GM18505 (cell line): Measurements from ENCODE around the gene SLC19A2.
"Not testable (repeated sequence)": the region's sequence is repeated elsewhere in the genome, so short reads cannot be mapped to it uniquely, and the experiment has no call there.

Experiments used
- ATAC-seq: cut with Tn5 transposase; IDR thresholded peaks from one replicate; pipeline ENCODE4 v1.9.1; 2021; ENCODE audit not compliant: unreplicated experiment
- POLR2A ChIP-seq: IDR thresholded peaks from 4 replicates; pipeline ENCODE4 v1.6.1; 2011; ENCODE audit warnings: borderline replicate concordance; ENCODE audit not compliant: insufficient read depth, insufficient read length; ENCODE audit errors: extremely low read depth

Gene SLC19A2, protein sequence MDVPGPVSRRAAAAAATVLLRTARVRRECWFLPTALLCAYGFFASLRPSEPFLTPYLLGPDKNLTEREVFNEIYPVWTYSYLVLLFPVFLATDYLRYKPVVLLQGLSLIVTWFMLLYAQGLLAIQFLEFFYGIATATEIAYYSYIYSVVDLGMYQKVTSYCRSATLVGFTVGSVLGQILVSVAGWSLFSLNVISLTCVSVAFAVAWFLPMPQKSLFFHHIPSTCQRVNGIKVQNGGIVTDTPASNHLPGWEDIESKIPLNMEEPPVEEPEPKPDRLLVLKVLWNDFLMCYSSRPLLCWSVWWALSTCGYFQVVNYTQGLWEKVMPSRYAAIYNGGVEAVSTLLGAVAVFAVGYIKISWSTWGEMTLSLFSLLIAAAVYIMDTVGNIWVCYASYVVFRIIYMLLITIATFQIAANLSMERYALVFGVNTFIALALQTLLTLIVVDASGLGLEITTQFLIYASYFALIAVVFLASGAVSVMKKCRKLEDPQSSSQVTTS

DNA sequence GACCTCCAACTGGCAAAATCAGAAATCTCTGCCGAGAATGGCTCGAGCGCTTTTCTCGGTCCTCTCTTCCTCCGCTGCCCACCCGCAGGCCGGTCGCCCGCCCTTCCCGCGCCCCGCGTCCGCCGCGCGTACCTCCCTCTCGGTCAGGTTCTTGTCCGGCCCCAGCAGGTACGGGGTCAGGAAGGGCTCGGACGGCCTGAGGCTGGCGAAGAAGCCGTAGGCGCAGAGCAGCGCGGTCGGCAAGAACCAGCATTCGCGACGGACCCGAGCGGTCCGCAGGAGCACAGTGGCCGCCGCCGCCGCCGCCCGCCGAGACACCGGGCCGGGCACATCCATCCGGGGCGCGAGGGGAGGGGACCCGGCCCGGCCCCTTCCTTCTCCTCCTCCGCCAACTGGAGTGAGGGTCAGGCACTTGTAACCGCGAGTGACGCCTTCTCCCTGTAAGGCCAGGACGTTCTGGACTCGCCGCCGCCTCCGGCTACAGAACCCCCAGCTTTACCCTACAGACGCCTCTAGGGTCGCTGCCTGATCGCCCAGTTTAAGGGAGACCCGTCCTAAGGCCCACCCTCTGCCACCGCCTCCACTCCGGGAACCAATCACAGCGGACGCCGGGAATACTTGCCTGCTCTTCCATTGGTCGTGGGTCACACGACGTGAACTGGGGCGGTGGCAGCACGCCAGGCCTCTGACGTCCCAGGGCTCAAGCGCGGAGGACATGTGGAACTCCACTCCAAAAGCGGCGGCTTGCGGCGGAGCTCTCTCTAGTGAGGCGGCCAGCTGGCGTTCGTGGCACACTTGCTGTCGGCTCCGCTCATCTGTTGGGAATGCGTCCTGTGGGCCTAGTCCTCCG is at the start of gene SLC19A2:
SLC19A2 (minus strand) TSS at position 514 of the 850 bp plus-strand sequence; CDS start at position 336, 178 bp downstream.
- ATAC-seq: peak; percentile 98
- peak; percentile 88 for TF ChIP-seq POLR2A

DNA sequence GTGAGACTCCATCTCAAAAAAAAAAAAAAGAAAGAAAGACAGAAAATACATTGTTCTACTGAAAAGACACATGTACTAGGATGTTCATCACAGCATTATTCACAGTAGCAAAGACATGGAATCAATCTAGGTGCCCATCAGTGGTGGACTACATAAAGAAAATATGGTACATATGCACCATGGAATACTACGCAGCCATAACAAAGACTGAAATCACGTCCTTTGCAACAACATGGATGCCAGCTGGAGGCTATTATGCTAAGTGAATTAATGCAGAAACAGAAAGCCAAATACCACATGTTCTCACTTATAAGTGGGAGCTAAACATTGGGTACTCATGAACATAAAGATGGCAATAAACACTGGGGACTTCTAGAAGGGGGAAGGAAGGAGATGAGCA is 48.9 kb upstream of the SLC19A2 start:
- TF ChIP-seq POLR2A: no peak
- ATAC-seq: no peak

DNA sequence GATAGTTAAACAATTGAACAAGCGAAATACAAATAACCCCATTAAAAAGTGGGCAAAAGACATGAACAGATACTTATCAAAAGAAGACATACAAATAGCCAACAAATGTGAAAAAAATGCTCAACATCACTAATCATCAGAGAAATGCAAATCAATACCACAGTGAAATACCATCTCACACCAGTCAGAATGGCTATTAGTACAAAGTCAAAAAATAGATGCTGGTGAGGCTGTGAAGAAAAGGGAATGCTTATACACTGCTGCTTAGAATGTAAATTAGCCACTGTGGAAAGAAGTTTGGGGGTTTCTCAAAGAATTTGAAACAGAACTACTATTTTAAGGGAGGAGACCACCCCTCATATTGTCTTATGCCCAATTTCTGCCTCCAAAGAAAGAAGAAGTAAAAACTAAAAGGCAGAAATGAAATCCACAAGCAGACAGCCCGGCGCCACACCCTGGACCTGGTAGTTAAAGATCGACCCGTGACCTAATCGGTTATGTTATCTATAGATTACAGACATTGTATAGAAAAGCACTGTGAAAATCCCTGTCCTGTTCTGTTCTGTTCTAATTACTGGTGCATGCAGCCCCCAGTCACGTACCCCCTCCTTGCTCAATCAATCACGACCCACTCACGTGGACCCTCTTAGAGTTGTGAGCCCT is 47.9 kb upstream of the SLC19A2 start:
- ATAC-seq: not testable (repeated sequence)

DNA sequence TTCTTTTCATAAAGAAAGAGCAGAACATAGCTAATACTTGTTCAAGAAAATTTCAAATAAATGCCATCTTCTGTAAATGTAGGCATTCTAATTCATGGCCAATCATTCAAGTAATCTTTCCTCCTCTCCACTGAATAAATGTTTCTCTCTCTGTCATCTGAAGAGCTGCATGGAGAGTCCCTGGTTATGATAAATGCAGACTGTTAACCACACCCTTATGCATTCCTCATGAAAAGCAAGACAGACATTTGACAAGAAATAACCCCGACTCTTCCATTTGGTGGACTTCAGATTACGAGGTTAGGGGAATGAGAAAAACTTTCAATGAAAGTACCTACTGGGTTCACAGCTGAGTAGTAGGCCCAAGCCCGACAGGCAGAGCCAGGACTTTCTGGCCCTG is 44.7 kb upstream of the SLC19A2 start:
- ATAC-seq: no peak
- TF ChIP-seq POLR2A: no peak

DNA sequence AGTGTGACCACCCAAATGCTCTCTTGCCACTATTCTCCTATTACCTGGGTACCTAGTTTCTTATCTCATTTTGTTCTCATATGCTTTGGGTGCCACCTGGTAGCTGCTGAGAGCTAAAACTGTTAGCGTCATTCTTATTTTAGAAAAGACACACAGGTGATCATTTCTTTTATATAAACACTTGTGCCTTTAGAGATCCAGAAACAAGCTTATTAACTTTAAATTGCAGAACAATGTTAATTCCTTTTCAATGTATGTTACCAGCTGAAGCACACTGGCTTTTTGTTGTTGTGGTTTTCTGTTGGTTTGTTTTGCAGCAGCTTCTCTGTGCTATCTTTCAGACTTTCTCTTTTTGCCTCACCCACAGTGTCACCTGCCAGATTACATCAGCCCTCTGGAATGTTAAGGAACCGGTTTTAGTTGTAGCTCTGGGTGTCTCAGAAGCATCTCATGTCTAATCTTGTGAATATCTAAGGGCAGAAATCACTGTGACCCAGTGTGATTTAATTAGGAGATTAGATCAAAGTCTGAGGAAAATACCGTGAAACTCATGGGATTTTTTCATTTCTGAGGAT is 43.4 kb upstream of the SLC19A2 start:
- TF ChIP-seq POLR2A: no peak

DNA sequence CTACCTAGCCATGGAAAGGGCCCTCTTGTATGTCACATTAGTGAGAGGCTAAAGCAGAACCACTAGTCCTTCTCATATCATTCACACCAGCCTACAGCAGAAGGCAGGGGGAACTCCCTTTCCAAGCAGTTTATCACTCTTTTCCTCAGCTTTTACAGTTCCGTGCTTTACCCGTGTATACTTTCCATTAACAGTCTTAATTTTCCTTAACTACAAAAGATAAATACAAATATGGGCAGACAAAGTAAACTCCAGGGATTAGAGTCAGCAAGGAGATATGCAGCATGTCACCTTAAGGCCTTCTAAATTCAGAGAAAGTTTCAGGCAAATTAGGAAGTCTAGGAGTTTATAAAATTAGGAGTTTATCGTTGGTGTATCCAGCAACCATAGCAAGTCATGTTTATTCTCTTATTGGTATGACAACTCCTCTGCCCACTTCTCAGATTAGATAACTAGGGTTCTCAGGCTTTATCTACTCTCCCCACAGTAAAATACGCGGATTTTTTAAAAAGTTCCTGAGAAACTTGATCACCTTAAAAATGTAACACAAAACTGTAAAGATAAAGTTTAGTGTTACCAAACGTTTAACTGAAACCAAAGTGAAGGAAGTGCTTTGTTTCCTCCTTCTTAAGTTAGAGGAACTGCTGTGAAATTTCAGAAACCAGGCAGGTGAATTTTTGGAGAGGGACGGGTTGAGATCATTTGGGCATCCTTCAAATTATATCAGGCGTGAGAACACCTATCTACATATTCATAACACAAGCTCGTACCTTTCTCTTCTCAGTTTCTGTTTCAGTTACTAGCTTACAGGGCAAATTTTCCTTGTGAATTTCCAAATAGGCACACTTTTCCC is 42.7 kb upstream of the SLC19A2 start:
- TF ChIP-seq POLR2A: no peak
- no peak for ATAC-seq

More for the DNA sequence above, 43.4 kb upstream of the SLC19A2 start:
- ATAC-seq: no peak

DNA sequence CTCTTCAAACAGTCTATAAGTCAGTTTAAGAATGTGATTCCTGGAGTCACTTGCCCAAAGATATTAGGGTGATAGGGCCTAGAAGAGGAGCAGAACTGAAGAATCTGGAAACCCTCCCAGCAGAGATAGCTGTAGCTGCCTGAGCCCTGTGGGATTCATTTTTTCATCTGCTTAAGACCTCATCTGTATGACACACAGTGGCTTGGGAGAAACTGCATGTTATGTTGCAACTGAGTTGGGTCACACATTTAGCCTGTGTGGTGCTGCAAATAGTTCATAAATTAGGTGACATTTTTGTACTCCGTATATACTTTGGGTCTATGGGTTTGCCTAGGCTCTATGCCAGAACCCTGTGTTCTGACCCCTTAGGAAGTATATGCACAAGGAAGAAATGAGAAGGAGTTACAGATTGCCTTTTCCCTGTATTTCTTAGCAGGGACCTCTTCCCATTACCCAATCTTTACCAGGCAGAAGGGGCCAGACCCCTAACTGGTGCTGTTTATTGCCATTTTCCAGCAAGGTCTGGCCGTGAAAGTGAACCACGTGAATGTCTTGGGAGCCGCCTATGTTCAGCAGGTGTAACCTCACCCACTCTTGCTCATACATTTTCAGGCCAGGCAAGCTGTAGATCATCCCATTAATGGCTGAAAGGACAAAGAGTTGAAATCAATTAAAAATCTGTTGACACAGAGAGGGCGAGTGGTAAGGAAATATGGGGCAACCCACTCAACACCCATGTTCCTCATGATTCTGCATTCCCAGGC is 41.9 kb upstream of the SLC19A2 start:
- no peak for ATAC-seq
- no peak for TF ChIP-seq POLR2A

DNA sequence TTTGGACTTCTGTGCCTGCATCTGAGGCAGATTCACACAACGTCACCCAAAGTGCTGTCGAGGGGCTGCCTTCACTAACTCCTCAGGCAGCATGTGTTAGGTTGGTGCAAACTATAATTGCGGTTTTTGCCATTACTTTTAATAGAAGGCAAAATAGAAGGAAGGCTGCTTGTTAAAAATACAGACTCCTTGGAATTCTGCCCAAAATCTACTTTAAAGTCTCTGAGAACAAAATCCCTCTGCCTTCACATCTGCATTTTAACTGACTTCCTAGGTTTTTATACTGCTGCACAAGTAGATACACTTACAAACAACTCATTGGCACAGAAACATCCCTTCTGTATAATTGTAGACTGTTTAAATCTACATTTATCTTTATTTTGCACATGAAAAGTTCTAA is 41.3 kb upstream of the SLC19A2 start:
- TF ChIP-seq POLR2A: no peak
- no peak for ATAC-seq

DNA sequence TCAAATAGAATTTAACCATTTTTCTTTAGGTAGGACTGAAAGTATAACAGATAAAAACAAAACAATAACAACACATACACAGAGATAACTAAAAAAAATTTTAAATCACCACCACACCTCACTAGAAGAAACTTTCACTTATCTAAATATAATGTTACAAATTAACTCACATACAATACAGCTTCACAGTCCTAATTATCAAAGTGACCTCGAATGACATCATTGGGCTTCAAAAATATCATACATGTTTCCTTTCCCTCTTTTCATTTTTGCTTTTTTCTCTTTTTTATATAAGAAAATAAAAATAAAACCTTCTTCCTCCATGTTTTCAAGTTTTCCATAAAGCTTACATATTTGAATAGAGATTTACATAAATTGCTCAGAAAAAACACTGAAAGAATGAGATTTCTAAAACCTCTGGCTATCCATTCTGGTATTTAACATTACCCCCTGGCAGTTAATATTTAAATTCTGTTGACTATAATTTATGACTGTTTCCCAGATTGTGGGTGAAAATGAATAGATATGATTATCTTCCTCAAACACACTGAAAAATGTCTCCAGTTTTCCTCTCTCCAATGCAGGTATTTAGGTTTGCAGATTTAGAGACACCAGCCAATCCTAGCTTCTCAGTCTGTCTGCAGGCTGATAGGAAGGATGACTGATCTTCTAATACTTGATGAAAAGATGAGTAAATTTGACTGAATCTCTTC is 40.5 kb upstream of the SLC19A2 start:
- TF ChIP-seq POLR2A: no peak
- ATAC-seq: no peak

DNA sequence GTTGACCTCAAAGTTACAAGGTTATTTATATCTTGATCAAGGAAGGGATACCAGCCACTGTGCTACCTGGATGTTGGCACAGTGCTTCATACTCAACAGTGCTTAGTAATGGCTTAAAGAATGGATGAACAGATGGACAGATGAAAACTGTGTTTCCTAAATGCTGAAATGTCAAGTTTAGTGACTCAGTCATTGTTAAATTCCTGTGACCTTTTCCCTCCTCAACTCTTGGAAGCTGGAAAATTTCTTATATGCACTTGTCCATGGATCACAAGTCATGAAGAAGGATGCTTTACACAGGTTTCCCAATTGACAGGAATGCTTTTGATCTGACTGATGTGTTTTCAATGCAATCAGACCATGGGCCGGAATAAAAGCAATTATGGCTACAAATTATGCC is 39.6 kb upstream of the SLC19A2 start:
- TF ChIP-seq POLR2A: no peak

DNA sequence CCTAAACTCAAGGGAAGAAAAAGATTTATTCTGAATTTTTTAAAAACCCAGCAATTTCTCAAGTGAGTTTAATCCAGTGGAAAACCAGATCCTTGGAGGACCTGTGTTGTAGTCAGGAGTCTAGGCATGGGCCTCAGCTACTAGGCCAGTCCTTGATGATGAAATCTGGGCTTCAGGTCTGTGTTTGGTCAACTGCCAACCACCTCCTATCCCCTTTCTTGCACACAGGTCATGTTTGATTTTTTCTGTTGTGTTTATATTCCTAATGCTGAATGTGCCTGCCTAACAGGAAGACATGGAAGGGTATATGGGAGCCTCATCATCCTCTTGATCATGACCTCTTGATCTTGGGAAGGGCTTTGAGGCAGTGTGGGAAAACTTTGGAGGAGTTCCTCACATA is 38.2 kb upstream of the SLC19A2 start:
- no peak for TF ChIP-seq POLR2A
- no peak for ATAC-seq

More for the DNA sequence above, 39.6 kb upstream of the SLC19A2 start:
- no peak for ATAC-seq

DNA sequence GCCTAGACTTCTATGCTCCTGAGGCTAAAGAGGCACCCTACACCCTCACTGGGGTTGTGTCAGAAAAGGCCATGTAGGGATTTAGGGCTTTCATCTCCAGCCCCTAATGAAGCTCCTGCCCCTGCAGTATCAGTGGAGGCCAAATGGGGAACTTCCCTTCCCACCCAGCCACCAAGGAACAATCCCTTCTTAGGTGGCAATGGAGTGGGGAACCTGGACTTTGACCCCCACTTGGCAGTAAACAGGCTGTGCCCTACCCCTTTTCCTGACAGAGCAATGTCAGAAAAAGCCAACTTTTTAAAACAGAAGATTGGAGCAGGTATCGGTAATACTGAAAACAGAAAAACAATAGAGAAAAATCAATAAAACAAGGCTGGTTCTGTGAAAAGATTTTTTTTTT is 35.5 kb upstream of the SLC19A2 start:
- TF ChIP-seq POLR2A: no peak
- ATAC-seq: no peak
